T-helper 1 cell treated with Interleukin-12 subunit alpha and Interleukin-12 subunit beta and Interleukin-4 antibody, amounts not matched to agents 30 ng/mL and 1 ng/mL, for 36 hours (primary cell): Measurements from ENCODE around the gene CDC45. TPM values are rescaled to one million over a fixed set of nuclear protein-coding genes. Genes with fewer than 3 reads are reported as not detected.

Experiments
- intact Hi-C: fragments of 100-400 bp; cut with micrococcal nuclease; formaldehyde crosslinking; loops from one replicate; pipeline ENCODE4 v1.15.1; 2024
- total RNA-seq: library from RNA; stranded (reverse); gene quantifications from 2 replicates; pipeline ENCODE4 v1.2.3, GENCODE V29; 2022

Gene CDC45
- total RNA-seq, 1 donor from 2014 or later = 61.0 TPM

DNA sequence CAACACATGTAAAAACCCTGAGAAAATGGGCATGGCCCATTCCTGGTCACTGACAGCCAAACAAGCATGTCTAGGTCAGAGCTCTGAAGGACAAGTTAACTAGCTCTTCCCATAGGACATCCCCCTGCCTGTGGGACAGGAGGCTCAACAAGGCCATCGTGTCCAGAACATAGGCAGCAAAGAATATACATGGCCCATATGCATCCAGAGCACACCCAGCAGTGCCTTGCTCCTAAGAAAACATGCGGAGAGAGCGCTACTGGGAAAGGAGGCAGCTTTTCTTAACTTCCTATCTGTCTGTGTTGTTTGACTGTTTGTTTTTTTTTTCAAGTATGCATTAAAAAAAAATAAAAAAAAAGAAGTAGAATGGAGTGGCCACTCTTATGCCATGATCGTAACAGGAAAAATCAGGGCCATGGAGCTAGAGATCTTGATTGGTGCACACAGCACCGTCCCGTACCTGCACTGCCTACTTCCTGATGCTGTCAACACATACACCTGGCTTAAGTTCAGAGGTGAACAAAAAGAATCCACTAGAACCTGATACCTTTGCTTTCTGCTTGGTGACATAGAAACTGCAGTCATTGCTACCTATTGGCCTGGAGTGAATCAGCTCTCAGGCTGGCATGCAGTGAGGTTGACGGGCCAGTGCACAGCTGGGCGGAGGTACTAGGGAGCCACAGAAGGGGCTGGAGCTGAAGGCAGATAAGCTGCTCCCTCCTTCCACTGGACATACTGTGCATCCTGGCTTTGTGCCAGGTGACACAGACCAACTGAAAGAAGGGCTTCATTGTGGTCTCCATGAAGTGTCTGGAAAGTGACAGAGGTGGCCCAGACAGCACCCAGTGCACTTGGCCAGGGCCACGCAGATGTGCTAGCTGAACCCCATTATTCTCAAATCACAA, 12.6 kb upstream of the CDC45 start:
- intact Hi-C loops = no loop called here

DNA sequence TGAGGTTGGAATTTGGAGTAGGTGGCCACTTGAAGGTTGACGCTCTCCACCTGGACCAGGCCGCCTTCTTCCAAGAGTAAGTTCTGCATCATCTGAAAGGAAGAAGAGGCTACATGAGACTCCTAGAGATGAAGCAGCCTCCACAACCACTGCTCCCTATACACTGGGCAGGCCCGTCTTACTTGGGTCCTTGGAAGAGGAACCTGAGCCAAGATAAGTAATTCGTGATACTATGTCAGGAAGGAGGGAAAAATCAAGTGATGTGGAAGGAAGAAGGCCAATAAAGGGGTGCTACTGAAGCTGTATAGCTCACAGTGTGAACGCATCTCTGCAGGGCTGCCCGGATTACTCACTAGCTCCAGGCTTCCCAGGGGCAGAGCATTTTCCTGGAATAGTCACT, 11.8 kb upstream of the CDC45 start:
- intact Hi-C loops = no loop called here

DNA sequence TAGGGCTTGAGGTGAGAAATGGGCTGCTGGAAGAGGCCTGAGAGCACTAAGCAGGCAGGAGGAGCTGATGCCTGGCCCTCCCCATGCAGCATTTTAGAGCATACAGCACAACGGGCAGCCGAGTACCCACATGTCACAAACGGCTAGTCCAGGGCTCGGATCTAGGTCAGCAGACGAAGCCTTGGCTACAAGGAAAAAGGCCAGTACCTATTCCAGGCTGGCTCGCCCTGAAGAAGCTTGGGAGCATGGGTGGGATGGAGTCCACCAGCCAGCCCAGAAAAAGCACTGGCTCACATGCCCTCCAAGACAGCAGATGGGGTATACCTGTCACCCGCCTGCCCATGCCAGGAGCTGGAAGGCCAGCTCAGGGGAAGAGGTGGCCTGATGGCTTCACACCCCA, 10.3 kb upstream of the CDC45 start:
- intact Hi-C loops = no loop called here

DNA sequence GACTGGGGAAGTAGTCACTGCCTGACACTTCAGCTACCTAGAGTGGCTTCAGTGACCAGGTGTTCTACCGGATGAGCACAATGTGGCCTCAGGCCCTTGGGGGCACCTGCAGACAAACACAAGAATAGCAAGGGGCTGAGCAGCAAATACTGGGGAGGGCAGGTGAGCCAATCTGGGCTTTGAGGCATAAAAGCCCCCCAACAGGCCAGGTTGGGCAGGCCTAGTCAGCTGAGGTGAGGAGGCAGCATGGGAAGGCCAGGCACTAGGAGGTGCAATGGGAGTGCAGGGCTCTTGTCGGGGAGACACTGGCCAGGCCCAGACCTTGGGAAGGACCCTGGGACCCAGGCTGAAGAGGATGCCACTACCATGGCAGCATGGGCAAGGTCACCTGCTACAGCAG, 9.7 kb upstream of the CDC45 start:
- intact Hi-C loops = loop anchor here (10.0 kb wide), 1 partner anchor 245 kb away; the partner anchor contains the start of gene SEPTIN5

DNA sequence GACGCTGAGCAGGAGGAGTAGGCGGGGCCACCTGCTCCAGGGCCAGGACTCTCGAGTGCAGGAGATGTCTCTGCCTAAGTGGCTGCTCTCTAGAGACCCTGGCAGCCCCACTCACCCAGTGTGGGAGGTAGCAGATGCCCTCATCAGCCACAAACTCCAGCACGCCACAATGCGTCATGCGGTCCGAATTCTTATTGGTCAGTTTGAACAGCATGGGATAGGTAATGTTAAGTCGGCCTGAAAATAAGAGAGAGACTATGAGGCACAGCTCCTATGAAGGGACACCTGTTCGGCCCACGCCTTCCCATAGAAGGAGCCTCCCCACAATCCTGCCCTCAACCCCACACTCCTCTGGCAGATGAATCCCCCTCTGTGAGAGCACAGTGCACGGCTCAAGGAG, 8.1 kb upstream of the CDC45 start:
- intact Hi-C loops = loop anchor here (10.0 kb wide), 1 partner anchor 243 kb away; the partner anchor contains the start of gene SEPTIN5

DNA sequence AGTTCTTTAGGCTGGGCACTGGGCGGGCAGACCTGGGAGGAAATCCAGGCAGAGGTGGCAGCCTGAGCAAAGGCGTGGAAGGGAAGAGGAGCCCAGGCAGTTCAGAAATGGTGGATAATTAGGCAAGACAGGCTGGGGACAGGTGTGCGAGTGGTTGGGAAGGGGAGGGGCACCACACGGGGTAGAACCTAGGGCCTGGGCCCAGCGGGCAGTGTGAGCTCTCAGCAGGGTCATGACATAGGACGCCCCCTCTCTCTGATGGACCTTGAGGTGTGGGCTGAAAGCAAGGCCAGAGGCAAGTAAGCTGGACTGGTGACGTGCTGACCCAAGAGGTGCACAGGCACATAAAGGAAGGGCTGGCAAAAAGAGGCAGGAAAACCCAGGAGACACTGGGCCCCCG, 7.5 kb upstream of the CDC45 start:
- intact Hi-C loops = loop anchor here (10.0 kb wide), 1 partner anchor 243 kb away; the partner anchor contains the start of gene SEPTIN5

DNA sequence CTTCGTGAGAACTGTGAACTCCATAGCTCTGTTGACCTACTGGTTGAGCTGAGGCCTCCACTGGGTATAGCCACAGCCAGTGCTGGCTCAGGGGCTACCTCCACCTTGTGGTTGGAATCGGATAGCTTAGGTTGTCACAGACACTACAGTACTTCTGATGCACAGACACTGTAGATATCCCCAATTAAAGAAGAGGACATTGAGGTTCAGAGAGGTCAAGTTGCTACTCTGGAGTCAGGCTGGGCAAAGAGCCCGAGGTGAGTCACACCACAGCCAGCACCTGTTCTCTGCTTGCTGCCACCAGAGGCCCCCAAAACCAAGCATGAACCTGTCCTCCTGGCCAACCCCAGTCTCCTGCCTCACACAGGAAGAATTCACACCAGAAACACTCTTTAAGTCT, 6.1 kb upstream of the CDC45 start:
- intact Hi-C loops = loop anchor here (10.0 kb wide), 1 partner anchor 241 kb away; the partner anchor contains the start of gene SEPTIN5

DNA sequence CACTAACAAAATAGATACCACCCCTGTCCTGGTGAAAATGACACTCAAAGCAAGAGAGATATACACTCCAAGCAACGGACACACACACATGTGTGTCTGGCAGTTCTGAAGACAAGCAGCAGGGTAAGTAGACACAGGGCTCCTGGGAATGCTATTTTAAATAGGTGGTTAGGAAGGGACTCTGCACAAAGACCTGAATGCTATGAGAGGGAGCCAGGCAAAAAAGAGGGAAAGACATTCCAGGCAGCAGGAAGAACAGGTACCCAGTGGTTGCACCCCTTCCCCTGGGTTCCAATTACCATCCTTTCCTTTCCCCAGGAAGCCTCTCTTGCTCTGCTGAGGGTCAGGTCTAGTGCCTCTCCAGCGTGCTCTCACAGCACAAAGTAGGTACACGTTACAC, 3.7 kb upstream of the CDC45 start:
- intact Hi-C loops = loop anchor here (5.0 to 10.0 kb wide), 2 partner anchors 239 to 1226 kb away; partner anchors contain the start of gene SEPTIN5

DNA sequence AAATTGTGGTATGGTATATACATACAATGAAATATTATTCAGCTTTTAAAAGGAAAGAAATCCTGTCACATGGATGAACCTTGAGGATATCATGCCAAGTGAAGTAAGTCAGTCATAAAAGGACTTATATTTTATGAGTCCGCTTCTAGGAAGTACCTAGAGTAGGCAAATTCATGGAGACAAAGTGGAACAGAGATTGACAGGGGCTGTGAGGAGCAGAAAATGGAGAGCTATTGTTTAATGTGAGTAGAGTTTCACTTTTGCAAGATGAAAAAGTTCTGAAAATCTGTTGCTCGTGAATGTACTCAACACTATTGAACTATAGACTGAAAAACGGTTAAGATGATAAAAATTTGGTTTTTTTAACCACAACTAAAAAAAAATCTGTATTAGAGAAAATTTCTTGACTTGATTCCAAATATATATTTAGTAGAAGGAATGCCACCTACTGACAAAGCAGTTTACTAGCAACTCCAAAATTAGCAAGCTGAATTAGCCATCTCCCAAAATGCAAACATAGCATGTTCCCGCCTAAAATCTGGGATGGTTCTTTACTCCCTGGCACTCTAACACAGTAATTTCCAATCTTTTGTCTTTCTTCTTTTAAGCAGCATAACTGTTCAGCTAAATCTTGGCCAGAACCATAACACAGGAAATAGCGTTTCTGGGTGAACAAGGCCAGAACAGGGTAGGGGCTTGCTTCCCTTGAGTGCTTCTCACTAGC, 2.2 kb upstream of the CDC45 start:
- intact Hi-C loops = loop anchor here (2.0 to 10.0 kb wide), 4 partner anchors 237 to 1225 kb away; partner anchors contain the start of genes GNB1L, RTL10 and SEPTIN5

DNA sequence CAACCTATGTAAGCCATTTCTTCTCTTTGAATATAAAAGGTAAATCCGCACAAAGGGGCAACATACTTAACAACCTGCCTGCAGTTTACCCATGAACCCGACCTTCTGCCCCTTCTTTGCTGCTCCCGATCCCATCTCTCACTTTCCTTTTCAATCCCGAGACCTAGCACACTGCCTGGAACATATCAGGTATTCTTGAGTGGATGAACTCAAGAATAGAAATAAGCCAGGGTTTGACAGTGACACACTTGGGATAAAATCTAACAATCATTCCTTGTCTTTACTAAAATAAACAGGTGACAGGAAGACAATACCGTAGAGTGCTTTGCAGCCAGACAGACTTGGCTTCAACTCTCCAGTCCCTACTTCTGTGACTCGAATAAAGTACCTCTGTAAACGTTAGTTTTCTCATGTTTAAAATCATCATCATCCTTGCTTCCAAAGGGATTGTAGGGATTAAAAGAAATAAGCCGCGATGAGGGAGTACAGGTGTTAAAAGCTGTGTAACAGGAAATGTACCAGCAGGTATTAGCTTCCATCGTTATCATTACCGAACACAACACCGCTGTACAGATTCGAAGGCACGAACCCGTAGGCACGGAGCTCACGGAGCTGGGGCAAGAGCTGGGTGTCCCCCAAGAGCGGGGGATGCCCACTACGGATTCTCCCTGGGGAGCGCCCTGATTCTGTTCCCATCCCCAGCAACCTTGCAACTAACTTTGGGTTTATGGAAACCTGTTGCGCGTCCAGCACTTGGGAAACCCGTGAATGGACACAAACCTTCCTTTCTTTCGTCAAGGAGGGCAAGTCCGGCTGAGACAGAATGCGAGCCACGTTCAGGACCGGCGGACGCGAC, 1.4 kb upstream of the CDC45 start:
- intact Hi-C loops = loop anchor here (2.0 to 10.0 kb wide), 4 partner anchors 237 to 1224 kb away; partner anchors contain the start of genes GNB1L, RTL10 and SEPTIN5

DNA sequence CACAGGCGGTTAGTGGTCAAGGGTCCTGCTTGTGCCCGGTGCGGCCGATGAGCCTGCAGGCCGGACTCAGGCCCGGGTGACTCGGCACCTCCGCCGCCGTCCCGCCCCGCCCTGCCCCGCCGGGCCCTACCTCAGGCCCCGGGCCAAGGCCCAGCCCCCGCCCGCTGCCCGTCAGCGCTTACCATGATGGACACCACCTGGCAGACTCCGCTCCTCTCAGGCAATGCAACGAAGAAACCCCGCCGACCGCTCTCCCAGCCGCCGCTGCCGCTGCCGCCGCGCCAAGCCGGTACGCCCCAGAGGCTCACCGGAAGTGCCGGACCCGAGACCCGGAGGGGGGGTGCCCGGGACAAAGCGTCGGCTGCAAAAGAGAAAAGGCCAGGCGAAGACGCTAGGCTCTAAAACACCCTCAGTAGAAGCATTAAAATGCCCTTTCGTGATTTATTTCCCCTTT, 792 bp upstream of the CDC45 start, which contains the start of gene UFD1:
Gene UFD1 (minus strand): TSS at position 293 of the 454 bp plus-strand sequence. CDS start 108 bp downstream, at position 185.
- intact Hi-C loops = loop anchor here (1.0 to 10.0 kb wide), 11 partner anchors 32 to 1223 kb away; partner anchors contain the start of genes C22orf39, CLTCL1, DGCR2 and ESS2

DNA sequence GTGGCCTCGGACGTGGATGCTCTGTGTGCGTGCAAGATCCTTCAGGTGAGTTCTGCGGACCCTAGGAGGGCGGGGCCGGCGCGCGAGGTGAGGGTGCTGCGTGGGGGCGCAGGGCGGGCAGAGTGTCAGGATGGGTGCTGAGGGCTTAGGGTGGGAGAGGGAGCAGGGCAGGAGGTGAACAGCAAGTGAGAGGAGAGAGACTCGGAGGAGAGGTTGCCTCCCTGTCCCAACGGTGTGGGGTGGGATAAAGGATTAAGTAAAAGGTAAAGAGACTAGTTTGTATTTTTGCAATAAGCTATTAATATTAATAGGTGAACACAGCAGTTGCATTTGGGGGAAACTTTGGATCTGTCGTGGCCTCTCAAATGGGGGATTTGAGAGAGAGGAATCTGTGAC, 451 bp downstream of the CDC45 start:
- intact Hi-C loops = no loop called here

DNA sequence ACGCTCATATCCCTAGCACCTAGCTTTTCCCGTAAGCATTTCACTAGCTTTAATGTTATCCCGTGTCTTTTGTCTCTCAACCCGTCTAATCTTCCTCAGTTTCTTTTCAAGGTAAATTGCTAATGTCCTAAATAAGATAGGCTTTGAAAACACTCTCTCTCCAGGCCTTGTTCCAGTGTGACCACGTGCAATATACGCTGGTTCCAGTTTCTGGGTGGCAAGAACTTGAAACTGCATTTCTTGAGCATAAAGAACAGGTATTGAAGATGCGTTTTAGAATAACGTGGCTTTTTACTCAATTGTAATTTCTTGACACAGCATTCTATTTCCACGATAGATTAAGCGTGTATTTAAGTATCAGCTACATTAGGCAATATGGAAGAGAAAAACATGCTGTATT, 1.1 kb downstream of the CDC45 start:
- intact Hi-C loops = no loop called here

DNA sequence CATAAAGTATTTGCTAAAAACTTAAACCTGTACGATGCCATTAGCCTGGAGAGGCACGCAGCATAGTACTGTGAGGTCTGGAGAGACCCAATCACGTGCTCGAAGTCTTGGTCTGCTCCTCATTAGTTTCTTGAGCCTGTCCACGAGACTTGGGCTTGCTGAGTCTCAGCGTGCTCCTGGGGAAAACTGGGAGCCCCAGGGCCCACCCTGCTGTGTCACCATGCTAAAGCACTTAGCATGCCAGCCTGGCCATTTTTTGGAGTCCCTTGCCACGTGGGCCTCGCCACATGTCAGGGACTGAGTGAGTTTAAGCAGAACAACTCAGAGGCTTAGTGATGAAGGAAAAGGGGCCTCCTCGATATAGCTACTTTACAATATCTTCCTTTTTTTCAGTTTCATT, 2.6 kb downstream of the CDC45 start:
- intact Hi-C loops = no loop called here

DNA sequence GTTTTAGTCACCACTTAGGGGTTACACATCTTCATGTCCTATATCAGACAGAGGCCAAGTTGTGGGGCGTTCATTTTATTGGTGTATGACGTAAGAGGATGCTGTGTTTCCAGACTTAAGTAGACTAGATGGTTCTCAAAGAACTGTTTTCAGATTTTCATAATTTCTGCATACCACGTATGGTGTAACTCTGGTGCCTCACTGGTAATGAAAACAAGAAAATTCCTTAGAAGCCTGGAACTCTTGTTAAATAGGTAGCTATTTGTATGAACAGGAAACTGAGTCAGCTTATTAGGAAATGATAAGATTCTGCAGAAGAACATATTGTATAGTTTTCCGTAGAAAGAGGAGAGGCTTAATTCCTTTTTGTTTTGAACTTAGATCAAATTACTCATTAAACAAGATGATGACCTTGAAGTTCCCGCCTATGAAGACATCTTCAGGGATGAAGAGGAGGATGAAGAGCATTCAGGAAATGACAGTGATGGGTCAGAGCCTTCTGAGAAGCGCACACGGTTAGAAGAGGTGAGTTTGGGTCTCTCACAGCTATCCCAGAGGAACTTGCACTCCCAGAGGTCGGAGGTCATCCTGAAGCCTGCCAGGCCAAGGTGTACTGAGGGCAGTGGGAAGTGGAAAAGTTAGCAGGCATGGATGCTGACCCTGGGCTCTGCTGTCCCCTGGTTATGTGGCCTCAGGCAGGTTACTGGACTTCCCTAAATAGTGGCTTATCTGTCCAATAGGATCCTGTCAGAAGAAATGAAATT, 3.9 kb downstream of the CDC45 start:
- intact Hi-C loops = no loop called here

DNA sequence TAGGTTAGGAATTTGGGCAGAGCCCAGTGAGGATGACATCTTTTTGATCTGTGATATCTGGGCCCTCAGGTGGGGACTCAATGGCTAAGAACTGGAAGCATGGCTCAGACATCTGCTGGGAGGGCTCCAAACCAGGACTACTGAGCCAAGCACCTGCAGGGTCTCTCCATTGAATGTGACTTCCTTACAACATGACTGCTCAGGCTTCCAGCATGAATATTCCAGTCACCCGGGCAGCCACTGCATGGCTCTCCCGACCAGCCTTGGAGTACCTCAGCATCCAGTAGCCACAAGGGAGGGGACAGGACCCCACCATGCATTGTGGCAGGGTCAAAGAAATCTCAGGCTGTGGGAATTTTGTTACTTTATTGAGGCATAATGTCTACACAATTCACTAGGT, 8.6 kb downstream of the CDC45 start:
- intact Hi-C loops = no loop called here

DNA sequence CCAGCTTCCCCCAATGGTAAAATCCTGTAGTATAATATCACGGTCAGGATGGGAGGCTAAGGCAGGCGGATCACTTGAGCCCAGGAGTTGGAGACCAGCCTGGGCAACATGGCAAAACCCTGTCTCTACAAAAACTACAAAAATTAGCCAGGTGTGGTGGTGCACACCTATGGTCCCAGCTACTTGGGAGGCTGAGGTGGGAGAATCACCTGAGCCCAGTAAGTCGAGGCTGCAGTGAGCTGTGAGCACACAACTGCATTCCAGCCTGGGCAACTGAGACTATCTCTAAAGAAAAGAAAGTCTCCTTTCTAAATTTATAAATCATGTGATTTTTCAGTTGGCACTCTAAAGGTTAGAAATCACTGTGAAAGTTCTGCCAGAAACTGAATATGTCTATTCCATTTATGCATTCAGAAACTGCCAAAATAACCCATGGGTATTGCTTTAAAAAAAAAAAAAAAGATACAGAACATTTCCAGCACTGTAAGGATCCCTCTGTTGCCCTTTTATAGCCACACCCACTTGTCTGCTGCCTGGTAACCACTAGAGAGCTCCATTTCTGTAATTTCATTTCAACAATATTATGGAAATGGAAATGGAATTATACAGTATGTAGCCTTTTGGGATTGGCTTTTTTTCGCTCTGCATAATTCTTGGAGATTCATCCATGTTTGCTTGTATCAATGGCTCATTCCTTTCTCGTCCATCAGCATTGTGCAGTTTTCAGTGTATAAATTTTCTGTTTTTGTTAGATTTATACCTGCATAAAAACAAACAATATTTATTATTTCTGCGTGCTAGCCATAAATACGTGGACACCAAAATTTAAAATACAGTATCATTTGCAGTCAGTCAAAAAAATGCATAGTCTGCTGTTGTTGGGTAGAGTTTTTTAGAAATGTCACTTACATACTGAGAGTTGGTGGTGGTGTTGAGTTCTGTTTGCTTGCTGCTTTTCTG, 9.4 kb downstream of the CDC45 start:
- intact Hi-C loops = no loop called here

DNA sequence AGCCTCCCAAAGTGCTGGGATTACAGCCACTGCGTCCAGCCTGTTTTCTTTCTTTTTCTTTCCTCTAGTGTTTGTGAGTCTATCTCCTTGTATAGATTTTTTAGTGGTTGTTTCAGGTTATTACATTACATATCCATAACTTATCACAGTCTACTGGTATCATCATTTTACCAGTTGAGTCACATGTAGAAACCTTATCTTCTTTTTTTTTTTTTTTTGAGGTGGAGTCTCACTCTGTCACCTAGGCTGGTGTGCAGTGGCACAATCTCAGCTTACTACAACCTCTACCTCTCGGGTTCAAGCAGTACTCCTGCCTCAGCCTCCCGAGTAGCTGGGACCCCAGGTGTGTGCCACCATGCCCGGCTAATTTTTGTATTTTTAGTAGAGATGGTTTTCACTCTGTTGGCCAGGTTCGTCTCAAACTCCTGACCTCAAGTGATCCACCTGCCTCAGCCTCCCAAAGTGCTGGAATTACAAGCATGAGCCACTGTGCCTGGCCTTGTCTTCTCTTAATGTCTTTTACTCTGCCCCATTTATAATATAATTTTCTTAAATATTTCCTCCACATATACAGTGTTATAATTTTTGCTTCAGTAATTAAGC, 11.0 kb downstream of the CDC45 start:
- intact Hi-C loops = no loop called here
